ENCODE measurements around the gene AMZ1. TPM values are rescaled to one million over a fixed set of nuclear protein-coding genes. Genes with fewer than 3 reads are reported as not detected.
A peak's percentile ranks its signal among the peaks of the same experiment; 100 is the strongest.

Gene AMZ1
- total RNA-seq, 1 experiment from 2014 or later = 0.85 TPM

- TF ChIP-seq ZSCAN18 (CRISPR knock-in tag; IDR thresholded peaks at IDR 0.05) = no peak
- TF ChIP-seq GRHL2 (CRISPR knock-in tag; IDR thresholded peaks at IDR 0.05; ENCODE audit: insufficient replicate concordance, severe bottlenecking) = no peak
- no peak for TF ChIP-seq CREM (CRISPR knock-in tag; IDR thresholded peaks at IDR 0.05)
- TF ChIP-seq MYBL2 (CRISPR knock-in tag; IDR thresholded peaks at IDR 0.05) = no peak
Observed at GRCh38 chr7:2713370-2713769, 25.4 kb downstream of the AMZ1 start (continued).

- H3K27ac Mint-ChIP-seq = peak overlapping the region; percentile 43; the same call in 1 of the 2 replicates
- H3K27me3 Mint-ChIP-seq (ENCODE audit: low read depth) = no peaks in the 10 kb centered on the region
- H3K36me3 Mint-ChIP-seq = peaks cover 45% of the 10 kb centered on the region
- no peak for ATAC-seq
- TF ChIP-seq RELA (CRISPR knock-in tag; IDR thresholded peaks at IDR 0.05; ENCODE audit: borderline replicate concordance) (no peak), SMAD3 (CRISPR knock-in tag; IDR thresholded peaks at IDR 0.05; ENCODE audit: borderline replicate concordance) (no peak), CDX4 (CRISPR knock-in tag; IDR thresholded peaks at IDR 0.05; ENCODE audit: borderline replicate concordance) (no peak), ATF6 (CRISPR knock-in tag; IDR thresholded peaks at IDR 0.05) (no peak), CTCF (IDR thresholded peaks at IDR 0.05) (no peak), CREM (CRISPR knock-in tag; IDR thresholded peaks at IDR 0.05) (no peak), ZNF423 (CRISPR knock-in tag; IDR thresholded peaks at IDR 0.05) (no peak), ZNF671 (CRISPR knock-in tag; IDR thresholded peaks at IDR 0.05) (no peak), AR (CRISPR knock-in tag; IDR thresholded peaks at IDR 0.05) (no peak)
- no peak overlapping the region for H3K4me3 Mint-ChIP-seq
- DNase-seq (ENCODE audit: low spot score) = no peak
- ChIA-PET POLR2A (no interaction called here), CTCF (interaction anchor here (0.7 to 8.9 kb wide), 12 partner anchors 10 to 262 kb away, joined by 3 to 102 read pairs (median 6); partner anchors contain the start of gene AMZ1)
- H3K4me1 Mint-ChIP-seq = peaks cover 5% of the 10 kb centered on the region
- H3K9me3 Mint-ChIP-seq = no peaks in the 10 kb centered on the region
Observed at GRCh38 chr7:2713978-2714377, 26.0 kb downstream of the AMZ1 start.

GRCh38 chr7:2714636-2715035, 26.6 kb downstream of the AMZ1 start:
- Mint-ChIP-seq H3K4me3 (no peak overlapping the region), H3K9me3 (no peaks in the 10 kb centered on the region), H3K27ac (peak overlapping the region; percentile 21; the same call in 1 of the 2 replicates), H3K27me3 (ENCODE audit: low read depth) (no peaks in the 10 kb centered on the region), H3K36me3 (peaks cover 45% of the 10 kb centered on the region), H3K4me1 (peaks cover 6% of the 10 kb centered on the region)
- DNase-seq (ENCODE audit: low spot score) = no peak
- CTCF ChIA-PET = interaction anchor here (1.2 to 2.5 kb wide), 8 partner anchors 10 to 263 kb away, joined by 3 to 15 read pairs (median 6); no protein-coding TSS in a partner anchor
- POLR2A ChIA-PET = no interaction called here
- no peak for ATAC-seq
- TF ChIP-seq PREB (CRISPR knock-in tag; IDR thresholded peaks at IDR 0.05; ENCODE audit: borderline replicate concordance) (no peak), ZNF671 (CRISPR knock-in tag; IDR thresholded peaks at IDR 0.05) (no peak), EMX1 (CRISPR knock-in tag; IDR thresholded peaks at IDR 0.05) (no peak), ZNF232 (CRISPR knock-in tag; IDR thresholded peaks at IDR 0.05) (no peak), CTCF (IDR thresholded peaks at IDR 0.05) (no peak), ZNF121 (CRISPR knock-in tag; IDR thresholded peaks at IDR 0.05) (no peak), STAT6 (CRISPR knock-in tag; conservative IDR thresholded peaks at IDR 0.05; ENCODE audit: low read depth) (no peak), TEAD4 (CRISPR knock-in tag; IDR thresholded peaks at IDR 0.05) (no peak)
